Activated T-helper 2 cell treated with anti-CD3 and anti-CD28 coated beads, Interferon-gamma antibody, Interleukin-2, Interleukin-4, amounts not matched to agents 10 μg/mL and 5 μg/mL and 100 μg/mL, durations not matched to agents 14 hours and 24 hours and 36 hours (primary cell): ENCODE data around the gene TMEM94. TPM values are rescaled to one million over a fixed set of nuclear protein-coding genes. Genes with fewer than 3 reads are reported as not detected.

Experiments used
- DNase-seq: peaks from one replicate; pipeline ENCODE4 v3.0.0; 2021; ENCODE audit warnings: low spot score
- H3K27ac Mint-ChIP-seq: one replicate; pipeline ENCODE4 v1.8.0; 2021; ENCODE audit warnings: mixed read lengths
- H3K27me3 Mint-ChIP-seq: one replicate; pipeline ENCODE4 v1.8.0; 2021; ENCODE audit warnings: low read depth, mixed read lengths
- H3K36me3 Mint-ChIP-seq: one replicate; pipeline ENCODE4 v1.8.0; 2021; ENCODE audit warnings: low read depth, mixed read lengths
- H3K4me1 Mint-ChIP-seq: one replicate; pipeline ENCODE4 v1.8.0; 2021; ENCODE audit warnings: low read depth, mixed read lengths
- H3K4me3 Mint-ChIP-seq: one replicate; pipeline ENCODE4 v1.8.0; 2021; ENCODE audit warnings: low read depth, mild to moderate bottlenecking, moderate library complexity, mixed read lengths
- H3K9me3 Mint-ChIP-seq: one replicate; pipeline ENCODE4 v1.8.0; 2021; ENCODE audit warnings: mixed read lengths
- intact Hi-C: fragments of 100-400 bp; cut with micrococcal nuclease; formaldehyde crosslinking; loops from one replicate; pipeline ENCODE4 v1.15.1; 2023
- total RNA-seq: library from RNA; stranded (reverse); gene quantifications from 2 replicates; pipeline ENCODE4 v1.2.3, GENCODE V29; 2022

TMEM94 gene
- total RNA-seq, 1 donor from 2014 or later: 71.1 TPM

DNA sequence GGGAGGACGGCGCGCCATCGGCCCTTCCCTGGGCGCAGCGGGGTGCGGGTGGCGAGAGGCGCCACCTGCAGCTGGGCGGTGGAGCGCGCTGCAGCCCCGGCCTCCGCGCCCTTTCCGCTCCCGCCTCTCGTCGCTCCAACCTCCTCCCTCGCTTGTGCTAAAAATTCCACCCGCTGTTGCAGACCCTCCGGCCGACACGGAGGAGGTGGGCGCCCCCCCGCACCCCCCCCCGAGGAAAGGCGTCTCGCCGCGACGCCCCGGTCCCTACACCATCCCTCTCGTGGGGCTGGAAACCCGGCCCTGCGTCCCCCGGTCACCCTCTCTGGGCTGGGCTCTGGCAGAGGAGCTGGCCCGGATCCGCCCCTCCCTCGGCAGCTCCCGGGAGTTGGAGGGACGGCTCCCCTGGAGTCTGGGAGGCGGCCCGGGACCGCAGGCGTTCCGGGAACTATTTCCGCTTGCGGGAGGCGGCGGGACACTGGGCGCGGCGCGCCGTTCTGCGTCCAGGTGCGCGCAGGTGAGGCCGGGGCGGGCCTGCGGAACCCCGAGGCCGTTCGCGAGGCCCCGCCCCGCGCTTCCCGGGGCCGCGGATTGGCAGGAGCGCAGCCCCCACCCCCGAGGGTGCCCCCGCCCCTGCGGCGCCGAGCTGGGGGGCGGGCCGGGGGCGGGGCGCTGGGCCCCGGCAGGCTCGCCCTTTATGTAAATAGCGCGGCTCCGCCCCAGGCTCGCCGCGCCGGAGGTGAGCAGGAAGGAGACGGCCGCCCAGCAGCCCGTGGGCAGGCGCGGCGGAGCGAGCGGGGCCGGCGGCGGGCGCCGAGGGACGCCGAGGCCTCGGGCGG lies 68.8 kb downstream of the TMEM94 start, which contains the start of gene LLGL2:
TSS of gene LLGL2 (plus strand) at position 728 of the 836 bp plus-strand sequence. CDS start 17,730 bp downstream, outside the sequence.
- DNase-seq: peak; percentile 77
- Mint-ChIP-seq H3K4me3 (peak within 1 kb of the TSS; percentile 54), H3K36me3 (peaks cover 35% of the 10 kb centered on the region), H3K4me1 (peaks cover 12% of the 10 kb centered on the region), H3K9me3 (no peaks in the 10 kb centered on the region), H3K27ac (no peak within 1 kb of the TSS), H3K27me3 (peaks cover 11% of the 10 kb centered on the region)
- intact Hi-C loops: loop anchor here (1.0 to 2.0 kb wide), 2 partner anchors 9 to 64 kb away; partner anchors contain the start of gene TSEN54

DNA sequence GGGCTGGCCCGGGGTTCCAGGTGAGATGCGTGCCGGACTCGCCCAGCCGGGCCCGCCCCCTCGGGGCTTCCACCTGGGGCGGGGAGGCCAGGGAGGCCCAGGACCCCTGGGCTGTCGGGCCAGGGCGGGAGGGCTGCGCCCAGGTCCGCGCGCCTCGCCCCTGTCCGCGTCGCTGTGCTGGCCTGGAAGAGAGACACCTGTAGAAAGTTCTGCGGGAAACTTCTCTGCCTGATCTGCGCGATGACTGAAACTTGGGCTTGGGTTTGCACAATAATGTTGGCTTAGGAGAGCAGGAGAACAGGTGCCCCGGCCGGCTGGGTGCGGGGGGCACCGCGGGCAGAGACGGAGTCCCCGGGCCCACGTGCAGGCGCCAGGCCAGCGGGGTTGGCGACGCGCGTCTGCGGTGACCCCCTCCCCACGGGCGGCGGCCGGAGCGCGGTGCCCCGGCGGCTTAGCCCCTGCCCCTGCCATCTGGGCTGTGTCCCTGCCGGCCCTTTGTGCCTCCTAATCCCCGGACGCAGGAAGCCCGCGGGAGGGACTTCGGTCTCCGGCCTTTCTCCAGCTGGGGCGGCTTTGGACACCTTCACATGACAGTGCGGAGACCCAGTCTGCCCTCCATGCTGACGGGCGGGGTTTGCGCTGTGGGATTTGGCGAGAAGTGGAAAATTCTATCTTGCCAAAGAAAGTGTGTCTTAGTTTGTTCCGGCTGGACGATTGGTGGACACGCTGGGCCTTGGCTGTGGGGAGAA lies 69.5 kb downstream of the TMEM94 start:
- H3K27me3 Mint-ChIP-seq: peaks cover 11% of the 10 kb centered on the region
- H3K27ac Mint-ChIP-seq: no peak overlapping the region
- H3K9me3 Mint-ChIP-seq: no peaks in the 10 kb centered on the region
- peak overlapping the region; percentile 54 for H3K4me3 Mint-ChIP-seq
- H3K36me3 Mint-ChIP-seq: peaks cover 31% of the 10 kb centered on the region
- DNase-seq: no peak
- intact Hi-C loops: loop anchor here (1.0 to 2.0 kb wide), 2 partner anchors 10 to 63 kb away; partner anchors contain the start of gene TSEN54
- peaks cover 12% of the 10 kb centered on the region for H3K4me1 Mint-ChIP-seq

DNA sequence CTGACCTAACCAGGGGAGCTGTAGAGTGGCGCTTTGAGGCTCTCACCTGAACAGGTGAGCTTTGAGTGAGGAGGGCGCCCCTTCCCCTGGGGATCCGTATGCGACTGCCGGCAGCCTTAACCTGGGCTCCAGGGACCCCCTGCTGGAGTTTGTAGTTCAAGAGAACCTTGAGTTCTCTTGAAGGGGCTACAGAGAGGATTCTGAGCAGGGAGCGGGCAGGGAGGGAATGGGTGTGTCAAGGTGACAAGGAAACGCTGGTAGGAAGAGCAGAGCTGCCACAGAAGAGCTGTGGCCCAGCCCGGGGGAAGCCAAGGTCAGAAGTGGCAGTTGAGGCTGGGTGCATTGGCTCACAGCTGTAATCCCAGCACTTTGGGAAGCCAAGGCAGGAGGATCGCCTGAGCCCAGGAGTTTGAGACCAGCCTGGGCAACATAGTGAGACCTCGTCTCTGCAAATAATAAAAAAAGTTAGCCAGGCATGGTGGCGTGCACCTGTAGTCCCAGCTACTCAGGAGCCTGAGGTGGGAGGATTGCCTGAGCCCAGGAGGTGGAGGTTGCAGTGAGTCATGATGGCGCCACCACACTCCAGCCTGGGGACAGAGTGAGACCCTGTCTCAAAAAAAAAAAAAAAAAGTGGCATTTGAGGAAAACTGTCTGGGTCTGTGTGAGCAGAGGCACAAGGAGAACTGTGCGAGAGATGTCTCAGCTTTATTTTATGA lies 70.3 kb downstream of the TMEM94 start:
- Mint-ChIP-seq H3K27me3 (peaks cover 11% of the 10 kb centered on the region), H3K9me3 (no peaks in the 10 kb centered on the region), H3K4me3 (peak overlapping the region; percentile 54), H3K4me1 (peaks cover 12% of the 10 kb centered on the region), H3K36me3 (peaks cover 25% of the 10 kb centered on the region), H3K27ac (no peak overlapping the region)
- intact Hi-C loops: no loop called here
- no peak for DNase-seq

DNA sequence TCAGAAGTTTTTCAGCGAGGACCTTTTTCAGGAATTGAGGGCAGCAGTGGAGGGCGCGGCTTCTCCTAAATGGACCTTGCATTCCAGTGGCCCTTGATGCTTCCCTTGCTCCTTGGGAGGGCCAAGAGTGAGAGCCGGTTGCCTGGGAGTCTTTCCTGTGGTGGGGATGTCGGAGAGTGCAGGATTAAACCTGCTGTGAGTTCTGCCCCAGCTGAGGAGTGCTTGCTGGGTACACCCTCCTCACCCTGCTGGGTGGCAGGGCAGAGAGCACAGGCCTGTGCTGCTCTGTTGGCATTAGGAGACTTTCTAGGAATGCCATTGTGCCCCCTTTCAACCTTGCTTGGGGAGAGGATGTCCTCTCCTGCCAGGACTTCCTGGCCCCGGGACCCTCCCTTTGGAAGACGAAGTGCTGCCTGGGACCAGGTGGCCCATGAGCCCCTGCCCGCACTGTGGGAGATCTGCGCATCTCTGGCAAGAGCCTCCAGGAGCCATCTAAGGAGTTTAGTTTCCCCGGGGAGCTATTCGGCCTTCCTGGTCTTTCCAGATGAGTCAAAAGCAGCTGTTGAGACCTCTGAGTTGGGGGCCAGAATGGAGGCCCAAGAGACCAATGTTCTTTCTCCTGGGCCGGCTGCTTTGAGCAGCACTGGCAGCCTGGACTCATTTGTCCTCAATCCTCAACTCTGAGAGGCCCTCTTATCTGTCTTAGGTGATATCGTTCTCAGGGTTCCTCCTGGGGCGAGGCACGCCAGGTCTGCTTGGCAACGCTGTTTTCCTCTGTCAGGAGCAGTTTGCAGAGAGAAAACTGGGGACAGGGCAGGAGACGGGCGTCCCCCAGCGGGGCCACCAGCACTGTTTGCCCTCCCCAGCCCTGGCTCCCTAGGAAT lies 74.6 kb downstream of the TMEM94 start:
- H3K4me1 Mint-ChIP-seq: peaks cover 28% of the 10 kb centered on the region
- intact Hi-C loops: no loop called here
- H3K27me3 Mint-ChIP-seq: peaks cover 11% of the 10 kb centered on the region
- no peak overlapping the region for H3K27ac Mint-ChIP-seq
- no peak overlapping the region for H3K4me3 Mint-ChIP-seq
- DNase-seq: no peak
- H3K36me3 Mint-ChIP-seq: peaks cover 4% of the 10 kb centered on the region
- no peaks in the 10 kb centered on the region for H3K9me3 Mint-ChIP-seq

DNA sequence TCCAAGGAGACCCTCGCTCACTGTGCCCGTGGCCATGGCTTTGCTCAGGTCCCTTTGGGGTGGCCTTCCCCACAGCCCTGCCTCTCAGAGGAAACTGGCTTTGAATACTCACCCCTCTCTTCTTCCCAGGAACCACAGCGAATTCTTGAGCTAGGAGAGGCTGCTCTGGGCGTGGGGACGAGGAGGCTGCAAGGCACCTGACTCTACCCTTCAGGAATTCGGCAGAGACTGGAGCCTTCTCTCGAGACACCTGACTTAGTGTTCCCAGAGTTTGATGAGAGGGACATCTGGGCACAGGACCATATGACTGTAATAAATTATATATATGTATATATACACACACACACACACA lies 75.3 kb downstream of the TMEM94 start:
- peaks cover 4% of the 10 kb centered on the region for H3K36me3 Mint-ChIP-seq
- DNase-seq: no peak
- peaks cover 5% of the 10 kb centered on the region for H3K27me3 Mint-ChIP-seq
- H3K4me3 Mint-ChIP-seq: no peak overlapping the region
- intact Hi-C loops: no loop called here
- no peaks in the 10 kb centered on the region for H3K9me3 Mint-ChIP-seq
- no peak overlapping the region for H3K27ac Mint-ChIP-seq
- peaks cover 23% of the 10 kb centered on the region for H3K4me1 Mint-ChIP-seq

DNA sequence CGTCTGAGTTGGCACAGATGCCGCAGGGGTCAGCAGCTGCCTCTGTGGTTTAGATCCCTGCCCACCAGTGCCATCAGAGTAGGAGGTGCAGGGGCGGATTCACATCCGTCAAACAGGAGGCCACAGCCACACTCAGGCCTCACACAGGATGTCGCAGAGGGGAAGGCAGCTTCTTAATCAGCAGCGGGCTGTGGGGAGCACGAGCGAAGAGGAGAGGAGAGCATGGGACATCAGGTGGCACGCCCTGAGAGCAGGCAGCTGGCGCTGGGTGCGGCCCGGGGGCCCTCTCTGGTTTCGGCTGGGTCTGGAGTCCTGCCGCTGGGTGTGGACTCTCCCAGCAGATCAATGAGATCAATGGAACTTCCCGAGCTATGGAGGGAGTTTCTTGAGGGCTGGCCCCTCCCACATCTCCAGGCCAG lies 78.7 kb downstream of the TMEM94 start:
- peak; percentile 62 for DNase-seq
- Mint-ChIP-seq H3K27me3 (no peaks in the 10 kb centered on the region), H3K27ac (peak overlapping the region; percentile 88), H3K4me3 (peak overlapping the region; percentile 17), H3K4me1 (peaks cover 20% of the 10 kb centered on the region), H3K36me3 (peaks cover 4% of the 10 kb centered on the region), H3K9me3 (no peaks in the 10 kb centered on the region)
- intact Hi-C loops: no loop called here

DNA sequence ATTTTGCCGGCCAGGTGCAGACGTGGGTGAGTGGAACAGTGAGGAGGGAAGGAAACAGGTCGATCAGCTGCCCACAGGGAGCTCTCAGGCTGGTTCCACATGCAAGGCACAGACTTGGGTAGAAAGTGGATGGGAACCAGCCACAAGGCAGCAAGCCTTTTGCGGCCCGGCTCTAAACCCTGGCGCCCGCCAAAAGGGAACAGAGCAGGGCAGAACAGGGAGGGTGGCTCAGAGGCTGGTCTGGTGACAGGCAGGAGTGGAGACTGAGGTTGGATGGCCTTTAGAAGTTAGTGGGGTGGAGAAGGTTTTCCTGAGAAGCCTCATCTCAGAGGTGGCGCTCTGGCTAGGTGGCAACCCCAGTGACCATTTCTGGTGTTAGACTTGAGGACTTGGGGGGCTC lies 79.4 kb downstream of the TMEM94 start:
- Mint-ChIP-seq H3K9me3 (no peaks in the 10 kb centered on the region), H3K36me3 (peaks cover 4% of the 10 kb centered on the region), H3K27ac (peak overlapping the region; percentile 51), H3K27me3 (no peaks in the 10 kb centered on the region), H3K4me1 (peaks cover 20% of the 10 kb centered on the region), H3K4me3 (no peak overlapping the region)
- intact Hi-C loops: no loop called here
- no peak for DNase-seq

DNA sequence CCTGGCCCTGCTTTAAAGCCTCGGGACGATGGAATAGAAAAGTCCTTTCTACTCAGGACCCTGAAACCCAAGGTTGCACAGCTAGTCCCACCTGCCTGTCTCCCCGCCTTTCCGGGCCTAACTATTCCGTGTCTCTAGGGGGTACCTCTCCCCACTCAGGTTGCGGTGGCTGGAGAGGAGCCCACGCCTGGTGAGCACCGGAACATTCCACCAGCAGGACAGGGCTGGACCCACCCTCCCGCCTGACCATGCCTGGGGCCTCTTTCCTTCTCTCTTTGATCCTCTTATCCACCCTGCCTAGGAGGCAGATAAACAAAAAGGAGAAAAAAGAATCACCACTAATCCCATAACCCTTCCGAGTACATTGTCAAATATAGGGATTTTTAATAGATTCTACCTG lies 79.9 kb downstream of the TMEM94 start:
- Mint-ChIP-seq H3K9me3 (no peaks in the 10 kb centered on the region), H3K27me3 (no peaks in the 10 kb centered on the region), H3K27ac (no peak overlapping the region), H3K36me3 (peaks cover 4% of the 10 kb centered on the region), H3K4me3 (no peak overlapping the region), H3K4me1 (peaks cover 20% of the 10 kb centered on the region)
- intact Hi-C loops: no loop called here
- DNase-seq: no peak

DNA sequence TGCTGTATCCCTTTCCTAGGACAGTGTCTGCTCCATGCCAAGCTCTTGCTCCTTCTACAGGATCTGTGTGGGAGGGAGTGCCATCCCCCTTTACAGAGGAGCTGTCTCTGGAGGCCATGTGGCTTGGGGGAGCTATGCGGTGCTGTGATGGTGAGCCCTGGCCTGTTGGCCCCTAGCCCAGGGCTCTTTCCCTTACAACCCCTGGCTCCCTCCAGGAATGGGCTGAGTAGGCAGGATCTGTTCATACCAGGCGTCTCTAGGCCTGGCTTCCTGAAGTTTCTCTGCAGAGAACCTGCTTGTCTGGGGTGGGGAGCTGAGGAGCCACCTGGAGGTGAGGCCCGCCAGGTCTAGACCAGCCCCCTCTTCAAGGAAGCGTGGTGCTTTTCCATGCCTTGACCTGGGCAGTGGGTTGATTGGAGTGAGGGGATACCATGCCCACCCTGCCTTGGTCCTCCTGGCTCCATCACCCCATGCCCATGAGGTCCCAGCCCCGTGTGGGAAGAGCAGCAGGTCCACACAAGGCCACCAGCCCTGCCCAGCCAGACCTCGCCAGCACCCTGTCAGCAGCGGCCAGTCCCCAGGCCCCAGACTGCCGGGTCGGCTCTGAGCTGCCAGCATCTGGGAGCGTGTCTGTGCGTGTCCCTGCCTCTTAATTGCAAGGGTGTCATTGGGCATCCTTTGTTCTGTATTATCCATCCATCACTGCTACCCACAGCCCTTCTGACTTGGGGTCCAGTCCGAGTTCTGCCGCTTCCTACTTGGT lies 83.7 kb downstream of the TMEM94 start:
- Mint-ChIP-seq H3K9me3 (no peaks in the 10 kb centered on the region), H3K4me3 (no peak overlapping the region), H3K36me3 (no peaks in the 10 kb centered on the region), H3K27ac (no peak overlapping the region), H3K4me1 (peaks cover 6% of the 10 kb centered on the region), H3K27me3 (no peaks in the 10 kb centered on the region)
- no peak for DNase-seq
- intact Hi-C loops: no loop called here

DNA sequence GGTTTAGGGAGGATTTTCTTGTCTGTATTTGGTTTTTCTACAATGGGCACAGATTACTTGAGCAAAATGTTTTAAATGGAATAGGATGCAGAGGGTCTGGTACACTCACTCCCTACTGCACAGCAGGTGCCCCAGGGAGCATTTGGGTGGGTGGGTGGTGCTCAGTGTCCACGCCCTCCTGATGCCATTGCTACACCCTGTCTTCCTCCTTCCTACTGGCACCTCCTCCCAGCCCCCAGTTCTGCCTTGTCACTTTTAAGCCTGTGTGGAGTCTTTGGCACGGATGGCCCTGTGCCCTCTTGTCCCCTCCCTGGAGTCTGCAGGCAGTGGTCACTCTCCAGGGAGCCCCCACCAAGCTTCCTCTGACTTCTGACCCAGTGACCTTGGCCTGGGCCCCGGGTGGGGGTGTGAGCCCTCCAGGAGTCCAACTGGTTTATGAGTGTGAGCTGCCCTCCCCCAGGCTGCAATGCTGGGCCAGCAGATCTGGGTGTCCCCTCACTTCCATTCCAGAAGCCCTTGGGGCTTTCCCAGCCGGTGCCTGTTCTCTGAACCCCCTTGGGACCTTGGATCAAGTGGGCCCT lies 84.6 kb downstream of the TMEM94 start:
- Mint-ChIP-seq H3K4me1 (no peaks in the 10 kb centered on the region), H3K27me3 (no peaks in the 10 kb centered on the region), H3K27ac (no peak overlapping the region), H3K4me3 (no peak overlapping the region), H3K9me3 (no peaks in the 10 kb centered on the region), H3K36me3 (no peaks in the 10 kb centered on the region)
- intact Hi-C loops: no loop called here
- DNase-seq: no peak

DNA sequence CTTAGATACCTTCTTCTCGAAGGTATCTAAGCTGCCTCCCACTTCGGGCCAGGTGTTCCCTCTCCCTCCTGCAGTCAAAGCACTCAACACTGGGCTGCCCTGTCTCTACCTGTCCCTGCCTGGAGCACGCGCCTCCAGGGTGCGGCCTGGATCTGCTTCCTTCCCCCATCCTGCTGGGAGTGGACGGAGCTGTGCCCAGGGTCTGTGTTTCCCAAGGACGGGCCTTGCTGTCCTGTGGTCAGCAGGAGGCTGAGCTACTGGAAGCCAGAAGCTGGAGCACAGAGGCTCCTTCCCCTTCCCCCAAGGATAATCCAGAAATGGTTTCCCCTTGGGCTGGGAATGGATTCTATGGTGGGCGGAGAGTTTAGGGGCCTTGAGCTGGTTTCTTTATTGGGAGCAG lies 85.8 kb downstream of the TMEM94 start:
- DNase-seq: no peak
- Mint-ChIP-seq H3K36me3 (no peaks in the 10 kb centered on the region), H3K9me3 (no peaks in the 10 kb centered on the region), H3K4me3 (no peak overlapping the region), H3K4me1 (no peaks in the 10 kb centered on the region), H3K27ac (no peak overlapping the region), H3K27me3 (no peaks in the 10 kb centered on the region)
- intact Hi-C loops: no loop called here
